Measurements from ENCODE around the gene RUSC2. TPM values are rescaled to one million over a fixed set of nuclear protein-coding genes. Genes with fewer than 3 reads are reported as not detected.

Gene RUSC2, protein sequence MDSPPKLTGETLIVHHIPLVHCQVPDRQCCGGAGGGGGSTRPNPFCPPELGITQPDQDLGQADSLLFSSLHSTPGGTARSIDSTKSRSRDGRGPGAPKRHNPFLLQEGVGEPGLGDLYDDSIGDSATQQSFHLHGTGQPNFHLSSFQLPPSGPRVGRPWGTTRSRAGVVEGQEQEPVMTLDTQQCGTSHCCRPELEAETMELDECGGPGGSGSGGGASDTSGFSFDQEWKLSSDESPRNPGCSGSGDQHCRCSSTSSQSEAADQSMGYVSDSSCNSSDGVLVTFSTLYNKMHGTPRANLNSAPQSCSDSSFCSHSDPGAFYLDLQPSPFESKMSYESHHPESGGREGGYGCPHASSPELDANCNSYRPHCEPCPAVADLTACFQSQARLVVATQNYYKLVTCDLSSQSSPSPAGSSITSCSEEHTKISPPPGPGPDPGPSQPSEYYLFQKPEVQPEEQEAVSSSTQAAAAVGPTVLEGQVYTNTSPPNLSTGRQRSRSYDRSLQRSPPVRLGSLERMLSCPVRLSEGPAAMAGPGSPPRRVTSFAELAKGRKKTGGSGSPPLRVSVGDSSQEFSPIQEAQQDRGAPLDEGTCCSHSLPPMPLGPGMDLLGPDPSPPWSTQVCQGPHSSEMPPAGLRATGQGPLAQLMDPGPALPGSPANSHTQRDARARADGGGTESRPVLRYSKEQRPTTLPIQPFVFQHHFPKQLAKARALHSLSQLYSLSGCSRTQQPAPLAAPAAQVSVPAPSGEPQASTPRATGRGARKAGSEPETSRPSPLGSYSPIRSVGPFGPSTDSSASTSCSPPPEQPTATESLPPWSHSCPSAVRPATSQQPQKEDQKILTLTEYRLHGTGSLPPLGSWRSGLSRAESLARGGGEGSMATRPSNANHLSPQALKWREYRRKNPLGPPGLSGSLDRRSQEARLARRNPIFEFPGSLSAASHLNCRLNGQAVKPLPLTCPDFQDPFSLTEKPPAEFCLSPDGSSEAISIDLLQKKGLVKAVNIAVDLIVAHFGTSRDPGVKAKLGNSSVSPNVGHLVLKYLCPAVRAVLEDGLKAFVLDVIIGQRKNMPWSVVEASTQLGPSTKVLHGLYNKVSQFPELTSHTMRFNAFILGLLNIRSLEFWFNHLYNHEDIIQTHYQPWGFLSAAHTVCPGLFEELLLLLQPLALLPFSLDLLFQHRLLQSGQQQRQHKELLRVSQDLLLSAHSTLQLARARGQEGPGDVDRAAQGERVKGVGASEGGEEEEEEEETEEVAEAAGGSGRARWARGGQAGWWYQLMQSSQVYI (N-terminal part only)
- 50.0 and 60.8 TPM in 2 replicates for total RNA-seq

DNA sequence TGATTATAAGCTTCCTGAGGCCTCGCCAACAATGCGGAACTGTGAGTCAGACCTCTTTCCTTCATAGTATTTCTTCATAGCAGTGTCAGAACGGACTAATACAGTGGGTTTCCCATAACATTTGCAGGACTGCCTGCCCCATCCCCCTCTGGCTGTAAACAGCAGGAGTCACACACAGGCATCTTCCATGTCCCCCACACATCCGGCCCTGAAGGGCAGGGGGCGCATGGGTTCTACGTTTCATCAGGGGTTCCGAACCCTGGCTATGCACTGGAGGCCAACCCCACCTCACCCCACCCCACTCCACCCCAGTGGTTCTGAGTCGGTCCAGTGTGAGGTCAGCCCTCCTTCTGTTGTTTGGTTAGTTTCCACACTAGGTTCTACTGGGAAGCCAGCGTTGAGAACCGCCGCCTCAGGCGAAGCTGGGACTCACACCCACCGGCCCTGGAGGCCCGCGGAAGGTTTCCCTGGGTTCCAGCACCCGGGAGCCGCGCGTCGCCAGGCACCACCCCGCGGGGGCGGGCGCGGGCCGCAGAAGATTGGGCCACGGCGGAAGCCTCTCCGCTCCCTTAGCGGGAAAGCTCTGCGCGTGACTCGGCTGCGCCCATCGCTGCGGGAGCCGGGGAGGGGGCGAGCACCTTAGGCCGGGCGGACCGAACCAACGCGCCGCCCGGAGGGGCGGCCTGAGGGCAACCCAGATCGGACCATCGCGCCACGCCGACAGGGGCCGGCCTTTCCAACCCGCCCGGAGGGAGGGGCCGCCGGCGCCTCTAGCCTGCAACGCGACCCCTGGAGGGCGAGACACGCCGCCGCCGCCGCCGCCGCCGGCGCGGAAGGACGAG is at the start of gene RUSC2:
RUSC2 (plus strand) TSS at position 799 of the 842 bp plus-strand sequence. CDS start 56,411 bp downstream, outside the sequence.

Other genes starting within 250 kb of the RUSC2 start
- gene TESK1, start 115.2 kb downstream of the RUSC2 start, total RNA-seq: 20.1 and 20.6 TPM in 2 replicates
- gene CD72, start 128.3 kb downstream of the RUSC2 start, total RNA-seq: 0.73 and 1.1 TPM in 2 replicates
- not detected in 2 replicates for gene SIT1, start 160.8 kb downstream of the RUSC2 start, total RNA-seq
- 68,660 and 79,842 TPM in 2 replicates for gene RMRP, start 167.9 kb downstream of the RUSC2 start, total RNA-seq
- gene CCDC107, start 168.2 kb downstream of the RUSC2 start, total RNA-seq: 11.4 and 15.8 TPM in 2 replicates
- gene ARHGEF39, start 175.1 kb downstream of the RUSC2 start, total RNA-seq: 0.12 and 0.49 TPM in 2 replicates
- gene CA9, start 183.8 kb downstream of the RUSC2 start, total RNA-seq: 0.16 TPM in 1 of 2 replicates, not detected in the other
- gene TPM2, start 199.8 kb downstream of the RUSC2 start, total RNA-seq: 451 and 795 TPM in 2 replicates
- 543 and 559 TPM in 2 replicates for gene TLN1, start 242.1 kb downstream of the RUSC2 start, total RNA-seq
- gene CREB3, start 242.6 kb downstream of the RUSC2 start, total RNA-seq: 61.7 and 78.1 TPM in 2 replicates